Lower lobe of right lung (tissue), 2 donors: ENCODE data around the gene UBE2F. TPM values are rescaled to one million over a fixed set of nuclear protein-coding genes. Genes with fewer than 3 reads are reported as not detected.

Experiments
- ATAC-seq, 2 donors: fragments of 200-7000 bp; cut with Tn5 transposase; one replicate each; pipeline ENCODE4 v1.9.1; 2020 to 2022; ENCODE audit warnings: mild to moderate bottlenecking in 2 of 2, moderate library complexity in 2 of 2
- DNase-seq: peaks from one replicate; pipeline ENCODE4 v3.0.0-alpha.2; 2020
- H3K27ac ChIP-seq: fragments of 200-600 bp; one replicate; pipeline ENCODE4 v1.8.0; 2022
- H3K27me3 ChIP-seq: fragments of 200-600 bp; one replicate; pipeline ENCODE4 v1.8.0; 2022; ENCODE audit warnings: low read depth
- H3K36me3 ChIP-seq: fragments of 200-600 bp; one replicate; pipeline ENCODE4 v1.8.0; 2022; ENCODE audit warnings: mild to moderate bottlenecking
- H3K4me1 ChIP-seq: fragments of 200-600 bp; one replicate; pipeline ENCODE4 v1.8.0; 2022
- H3K4me3 ChIP-seq: fragments of 200-600 bp; one replicate; pipeline ENCODE4 v1.8.0; 2022; ENCODE audit warnings: mild to moderate bottlenecking
- H3K9me3 ChIP-seq: fragments of 200-600 bp; one replicate; pipeline ENCODE4 v1.8.0; 2022
- CTCF ChIP-seq: fragments of 200-600 bp; IDR thresholded peaks from one replicate; pipeline ENCODE4 v1.8.0; 2022; ENCODE audit warnings: antibody characterized with exemption, mild to moderate bottlenecking
- intact Hi-C: fragments of 100-400 bp; cut with DNase I; formaldehyde crosslinking; loops from one replicate; pipeline ENCODE4 v1.11.0; 2022
- total RNA-seq: library from RNA; stranded (reverse); fragmentation: NEBNext Ultra II Directional; extraction: Animal tissue kit (Norgen Biotek cat#: 25700); gene quantifications from one replicate; pipeline ENCODE4 v1.2.1, GENCODE V29; 2021
- donor health status: DM: no; HTN: yes; CAD: no; lungs with severe emphysema.

UBE2F gene
- total RNA-seq, 1 donor from 2014 or later: 59.5 TPM

DNA sequence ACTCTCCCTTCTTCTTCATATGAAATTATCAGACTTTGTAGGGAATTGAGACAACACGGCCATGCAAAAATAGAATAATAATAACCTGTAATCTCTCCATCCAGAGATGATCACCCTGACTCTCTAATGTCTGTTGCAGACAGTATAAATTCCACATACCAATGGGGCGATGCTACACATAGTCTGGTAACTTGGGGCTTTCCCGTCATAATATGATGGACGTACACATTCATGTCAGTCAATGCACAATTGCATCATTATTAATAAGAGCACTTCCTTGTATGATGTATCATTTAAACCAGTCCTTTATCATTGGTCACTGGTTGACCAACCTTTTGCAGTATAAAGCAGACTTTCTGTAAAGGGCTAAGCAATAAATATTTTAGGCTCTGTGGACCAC lies 54.5 kb downstream of the UBE2F start:
- no peaks in the 10 kb centered on the region for H3K9me3 ChIP-seq
- no peaks in the 10 kb centered on the region for H3K4me1 ChIP-seq
- intact Hi-C loops: no loop called here
- no peak for DNase-seq
- TF ChIP-seq CTCF: no peak
- H3K36me3 ChIP-seq: peaks cover 34% of the 10 kb centered on the region
- no peak overlapping the region for H3K27ac ChIP-seq
- no peaks in the 10 kb centered on the region for H3K27me3 ChIP-seq
- no peak overlapping the region for H3K4me3 ChIP-seq
- ATAC-seq: no peak

- no peaks in the 10 kb centered on the region for H3K4me1 ChIP-seq
- DNase-seq: no peak
- no peak for ATAC-seq
- H3K4me3 ChIP-seq: no peak overlapping the region
- no peaks in the 10 kb centered on the region for H3K27me3 ChIP-seq
- no peaks in the 10 kb centered on the region for H3K9me3 ChIP-seq
- intact Hi-C loops: no loop called here
- no peak overlapping the region for H3K27ac ChIP-seq
- no peak for TF ChIP-seq CTCF
- peaks cover 41% of the 10 kb centered on the region for H3K36me3 ChIP-seq
These were observed 55.9 kb downstream of the UBE2F start for GRCh38 chr2:238022594-238023157.

DNA sequence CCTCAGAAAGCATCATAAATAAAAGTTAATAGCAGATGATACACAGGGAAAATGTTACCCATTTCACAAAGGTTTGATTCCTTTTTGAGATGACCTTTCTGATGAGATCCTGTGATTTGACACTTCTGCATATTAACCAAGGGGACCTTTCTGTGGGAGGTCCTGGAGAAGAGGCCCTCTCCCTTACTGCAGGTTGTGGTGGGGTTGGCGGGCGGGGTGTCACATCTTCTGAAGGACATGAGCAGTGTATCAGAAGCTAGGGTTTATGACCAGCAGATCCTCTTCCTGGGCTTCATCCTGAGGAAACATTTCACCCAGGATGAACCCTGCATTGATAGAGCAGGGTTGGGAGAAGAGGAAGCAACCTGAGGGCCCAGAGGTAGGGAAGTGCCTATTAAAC lies 56.8 kb downstream of the UBE2F start:
- no peak for ATAC-seq
- intact Hi-C loops: no loop called here
- no peak overlapping the region for H3K27ac ChIP-seq
- DNase-seq: no peak
- no peaks in the 10 kb centered on the region for H3K4me1 ChIP-seq
- peaks cover 38% of the 10 kb centered on the region for H3K36me3 ChIP-seq
- H3K4me3 ChIP-seq: no peak overlapping the region
- H3K9me3 ChIP-seq: no peaks in the 10 kb centered on the region
- no peaks in the 10 kb centered on the region for H3K27me3 ChIP-seq
- TF ChIP-seq CTCF: no peak

GRCh38 chr2:238024986-238025385 lies 58.2 kb downstream of the UBE2F start:
- DNase-seq (no peak), ATAC-seq (no peak)
- Histone ChIP-seq H3K4me3 (no peak overlapping the region), H3K36me3 (peaks cover 43% of the 10 kb centered on the region), H3K9me3 (no peaks in the 10 kb centered on the region), H3K27ac (no peak overlapping the region), H3K4me1 (no peaks in the 10 kb centered on the region), H3K27me3 (no peaks in the 10 kb centered on the region)
- no peak for TF ChIP-seq CTCF
- intact Hi-C loops: no loop called here

DNA sequence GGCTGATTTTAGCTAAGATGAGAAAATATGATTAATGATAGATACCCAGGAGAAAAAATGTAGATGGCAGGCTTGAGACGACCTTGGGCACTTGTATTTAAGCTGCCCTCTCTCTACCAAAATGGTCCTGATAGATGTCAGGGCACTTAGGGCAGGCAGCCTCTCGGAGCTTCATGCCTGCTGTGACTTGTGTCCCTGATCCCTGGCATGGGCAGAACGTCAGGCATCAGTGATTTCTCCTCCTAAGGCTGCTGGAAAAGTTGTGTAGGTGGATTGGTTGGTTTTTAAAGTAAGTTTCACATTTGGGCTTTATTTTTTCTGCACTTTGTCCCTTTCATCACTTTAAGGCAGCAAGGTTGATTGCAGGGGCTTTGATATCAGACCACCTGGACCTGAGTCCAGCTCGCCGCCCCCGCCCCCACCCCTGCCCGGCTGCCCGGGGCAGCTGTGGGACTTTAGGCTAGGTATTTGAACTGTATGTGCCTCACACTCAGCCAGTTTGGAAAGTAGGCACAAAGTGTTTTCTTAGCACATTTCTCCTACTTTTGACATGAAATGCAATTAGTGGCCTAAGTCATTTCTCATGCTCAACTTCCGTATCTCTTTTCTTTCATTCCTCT lies 59.0 kb downstream of the UBE2F start:
- intact Hi-C loops: no loop called here
- no peak overlapping the region for H3K4me3 ChIP-seq
- H3K4me1 ChIP-seq: no peaks in the 10 kb centered on the region
- no peak overlapping the region for H3K27ac ChIP-seq
- H3K27me3 ChIP-seq: no peaks in the 10 kb centered on the region
- TF ChIP-seq CTCF: no peak
- H3K36me3 ChIP-seq: peaks cover 49% of the 10 kb centered on the region
- no peaks in the 10 kb centered on the region for H3K9me3 ChIP-seq
- no peak for ATAC-seq
- DNase-seq: no peak
